Activated CD4-positive, alpha-beta T cell treated with anti-CD3 and anti-CD28 coated beads, Interleukin-2, amount 50 U/mL, for 1 hour (primary cell): ENCODE measurements around the gene TFB2M.

Experiments used
- DNase-seq: peaks from one replicate; pipeline ENCODE4 v3.0.0-alpha.2; 2020

TFB2M gene

DNA sequence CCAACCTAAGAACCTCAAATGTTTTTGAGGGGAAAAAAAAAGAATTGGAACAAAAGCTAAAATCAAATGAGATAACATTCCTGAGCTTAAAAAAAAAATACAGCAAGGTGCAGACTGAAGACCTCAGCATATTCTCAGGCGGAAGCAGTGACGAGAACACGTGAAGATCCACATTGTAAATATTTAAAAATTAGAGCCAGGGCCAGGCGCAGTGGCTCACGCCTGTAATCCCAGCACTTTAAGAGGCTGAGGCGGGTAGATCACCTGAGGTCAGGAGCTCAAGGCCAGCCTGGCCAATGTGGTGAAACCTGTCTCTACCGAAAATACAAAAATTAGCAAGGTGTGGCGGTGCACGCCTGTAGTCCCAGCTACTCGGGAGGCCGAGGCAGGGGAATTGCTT, 15.7 kb downstream of the TFB2M start:
- DNase-seq = no peak

DNA sequence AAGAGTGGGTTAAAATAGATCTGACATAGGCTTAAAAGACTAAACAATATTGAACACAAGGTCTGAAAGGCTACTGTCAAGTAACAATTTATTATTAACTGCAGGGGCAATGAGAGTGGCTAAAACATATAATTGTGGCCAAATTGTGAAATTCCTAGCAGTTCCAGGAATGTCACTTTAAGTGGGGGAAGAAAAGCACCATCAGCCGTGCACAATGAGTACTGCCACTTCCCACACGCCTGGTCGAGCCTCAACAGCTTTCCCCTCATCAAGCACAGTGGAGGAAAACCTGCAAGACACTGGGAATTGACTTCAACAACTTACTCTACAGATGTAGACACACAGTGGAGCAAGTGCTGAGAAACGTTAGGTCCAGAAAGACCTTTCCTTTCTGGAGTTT, 16.4 kb downstream of the TFB2M start:
- no peak for DNase-seq

DNA sequence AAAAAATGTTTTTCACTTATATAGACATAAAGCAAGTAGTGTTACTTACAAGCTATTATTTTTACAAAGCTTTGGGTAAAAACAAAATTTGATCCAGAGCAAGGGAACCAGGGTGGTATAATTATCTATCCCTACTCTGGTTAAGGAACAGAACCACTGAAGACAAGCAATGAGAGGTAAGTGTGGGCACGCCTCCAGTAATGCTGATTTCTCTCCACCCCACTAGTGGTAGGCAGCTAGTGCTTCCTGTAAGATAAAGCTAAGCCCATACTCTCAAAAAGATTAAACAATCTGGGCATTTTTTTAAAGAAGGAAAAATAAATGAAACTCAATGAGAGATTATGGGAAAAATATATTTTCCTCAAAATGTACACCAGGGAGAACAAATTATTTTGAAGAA, 22.1 kb downstream of the TFB2M start:
- no peak for DNase-seq

DNA sequence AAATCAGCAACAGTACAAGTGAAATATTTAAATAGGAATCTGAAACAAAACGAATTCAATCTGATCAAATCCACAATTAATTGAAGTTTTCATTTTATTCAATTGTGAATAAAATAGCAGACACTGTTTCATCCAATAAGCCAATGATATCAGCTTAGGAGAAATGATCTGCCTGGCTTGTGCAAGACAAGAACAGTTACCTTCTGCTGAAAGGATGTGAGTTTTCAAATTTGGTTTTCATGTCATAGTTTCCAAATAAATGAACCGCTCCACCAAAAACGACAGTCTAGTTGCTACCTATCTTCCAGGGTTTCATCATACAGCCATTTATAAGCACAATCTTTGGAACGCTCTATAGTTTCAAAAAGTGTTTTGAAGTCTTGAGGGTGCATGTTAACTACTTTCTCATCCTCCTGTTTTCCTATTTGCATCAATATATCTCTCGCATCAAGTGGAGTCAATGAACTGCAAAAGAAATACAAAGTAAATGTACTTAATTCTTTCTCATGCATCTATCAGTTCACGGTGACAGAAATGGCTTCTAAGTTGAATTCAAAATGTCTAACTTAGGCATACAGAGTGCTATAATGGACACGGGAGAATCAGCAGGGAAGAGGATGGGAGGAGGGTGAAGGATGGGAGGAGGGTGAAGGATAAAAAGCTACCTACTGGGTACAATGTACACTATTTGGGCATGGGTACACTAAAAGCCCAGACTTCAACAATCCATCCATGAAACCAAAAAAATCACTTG, 25.1 kb downstream of the TFB2M start:
- no peak for DNase-seq

DNA sequence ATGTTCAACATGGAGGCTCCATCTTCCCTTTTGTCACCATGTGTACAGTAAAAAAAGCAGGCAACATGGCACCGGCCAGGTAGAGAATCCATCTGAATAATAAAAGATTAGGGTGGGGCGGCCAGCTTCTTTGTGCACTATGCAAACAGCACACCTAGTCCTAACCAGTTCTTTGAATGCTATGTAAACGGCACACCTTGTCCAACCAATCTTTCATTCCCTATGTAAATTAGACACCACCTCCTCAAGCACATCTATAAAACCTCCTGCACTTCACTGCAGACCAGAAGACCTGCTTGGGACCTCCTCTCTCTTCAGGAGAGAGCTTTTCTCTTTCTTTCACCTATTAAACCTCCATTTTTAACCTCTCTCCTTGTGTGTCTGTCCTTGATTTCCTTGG, 28.2 kb downstream of the TFB2M start:
- DNase-seq = no peak

DNA sequence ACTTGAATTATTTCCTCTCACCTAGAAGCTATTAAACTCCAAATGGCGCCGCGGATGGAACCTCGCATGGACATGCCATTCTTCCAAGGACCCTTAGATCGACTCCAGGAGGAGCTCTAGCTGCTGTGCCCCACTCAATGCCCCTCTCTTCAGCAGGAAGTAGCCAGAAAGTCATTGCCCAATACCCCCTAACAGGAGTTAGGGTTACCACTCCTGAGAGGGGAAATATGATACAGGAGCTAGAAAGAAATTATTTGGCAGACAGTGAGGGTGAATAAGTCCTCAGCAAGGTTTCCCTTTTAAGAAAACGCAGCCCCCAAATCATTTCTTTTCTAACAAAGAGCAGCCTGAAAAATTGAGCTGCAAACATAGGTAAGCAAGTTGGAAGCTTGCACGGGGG, 28.6 kb downstream of the TFB2M start:
- no peak for DNase-seq

DNA sequence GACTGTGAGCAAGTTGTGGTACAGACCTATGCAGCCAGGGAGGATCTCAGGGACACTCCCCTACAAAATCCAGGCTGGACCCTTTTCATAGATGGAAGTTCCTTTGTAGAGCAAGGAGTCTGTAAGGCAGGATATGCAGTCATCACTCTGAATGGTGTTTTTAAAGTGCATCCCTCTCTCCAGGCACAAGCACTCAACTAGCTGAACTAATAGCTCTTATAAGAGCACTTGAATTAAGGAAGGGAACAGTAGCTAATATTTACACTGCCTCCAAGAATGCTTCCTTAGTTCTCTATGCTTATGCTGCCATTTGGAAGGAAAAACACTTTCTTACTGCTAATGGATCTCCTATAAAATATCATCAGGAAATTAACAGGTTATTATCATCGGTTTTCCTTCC, 31.9 kb downstream of the TFB2M start:
- DNase-seq = no peak

DNA sequence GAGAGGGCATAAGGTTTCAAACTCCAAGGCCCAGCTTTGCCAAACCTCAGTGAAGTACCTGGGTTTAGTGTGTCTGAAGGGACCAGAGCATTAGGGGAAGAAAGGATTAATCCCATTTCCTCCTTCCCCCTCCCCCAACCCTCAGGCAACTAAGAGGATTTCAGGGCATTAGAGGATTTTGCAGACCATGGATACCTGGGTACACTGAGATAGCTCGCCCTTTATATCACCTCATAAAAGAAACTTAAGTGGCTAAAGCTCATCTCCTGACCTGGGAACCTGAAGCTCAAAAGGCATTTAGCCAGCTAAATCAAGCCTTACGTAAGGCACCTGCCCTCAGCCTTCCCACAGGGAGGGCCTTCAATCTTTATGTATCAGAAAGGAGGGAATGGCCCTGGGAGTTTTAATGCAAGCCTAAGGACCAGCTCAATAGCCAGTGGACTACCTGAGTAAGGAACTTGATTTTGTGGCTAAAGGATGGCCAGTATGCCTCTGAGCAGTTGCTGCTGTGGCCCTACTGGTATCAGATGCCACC, 32.6 kb downstream of the TFB2M start:
- DNase-seq = no peak

DNA sequence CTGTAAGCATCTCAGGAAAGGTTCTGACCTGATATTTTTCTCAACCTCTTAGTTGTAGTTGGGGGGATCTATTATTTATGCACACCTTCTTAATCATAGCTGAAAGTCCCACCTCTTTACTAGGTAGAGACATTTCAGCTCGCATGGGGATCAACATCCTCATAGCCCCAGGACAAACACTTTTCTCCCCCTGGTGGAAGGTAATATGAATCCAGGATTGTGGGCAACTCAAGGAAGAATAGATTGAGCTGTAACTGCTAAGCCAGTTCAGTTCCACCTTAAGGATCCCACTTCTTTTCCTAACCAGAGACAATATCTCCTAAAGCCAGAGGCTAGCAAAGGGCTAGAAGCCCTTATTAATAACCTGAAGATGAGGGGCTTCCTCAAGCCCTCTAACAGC, 33.5 kb downstream of the TFB2M start:
- no peak for DNase-seq

DNA sequence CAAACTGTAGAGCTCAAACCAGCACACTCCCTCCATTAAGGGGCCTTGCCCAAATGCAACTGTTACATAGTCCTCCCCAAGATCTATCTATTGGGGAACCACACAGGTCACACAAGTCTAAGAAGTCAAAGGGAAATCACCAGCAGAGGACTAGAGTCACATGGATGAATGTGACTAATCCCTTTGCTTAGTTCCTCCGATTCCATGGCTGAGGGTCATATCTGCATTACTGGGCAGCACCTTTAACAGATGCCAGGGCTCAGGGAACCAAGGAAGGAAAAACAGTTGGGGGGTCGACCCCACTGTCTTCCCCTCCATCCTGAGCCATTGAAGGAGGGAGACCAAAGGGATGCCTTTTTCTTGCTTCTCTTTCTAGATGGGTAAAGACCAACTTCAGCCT, 35.6 kb downstream of the TFB2M start:
- DNase-seq = no peak

DNA sequence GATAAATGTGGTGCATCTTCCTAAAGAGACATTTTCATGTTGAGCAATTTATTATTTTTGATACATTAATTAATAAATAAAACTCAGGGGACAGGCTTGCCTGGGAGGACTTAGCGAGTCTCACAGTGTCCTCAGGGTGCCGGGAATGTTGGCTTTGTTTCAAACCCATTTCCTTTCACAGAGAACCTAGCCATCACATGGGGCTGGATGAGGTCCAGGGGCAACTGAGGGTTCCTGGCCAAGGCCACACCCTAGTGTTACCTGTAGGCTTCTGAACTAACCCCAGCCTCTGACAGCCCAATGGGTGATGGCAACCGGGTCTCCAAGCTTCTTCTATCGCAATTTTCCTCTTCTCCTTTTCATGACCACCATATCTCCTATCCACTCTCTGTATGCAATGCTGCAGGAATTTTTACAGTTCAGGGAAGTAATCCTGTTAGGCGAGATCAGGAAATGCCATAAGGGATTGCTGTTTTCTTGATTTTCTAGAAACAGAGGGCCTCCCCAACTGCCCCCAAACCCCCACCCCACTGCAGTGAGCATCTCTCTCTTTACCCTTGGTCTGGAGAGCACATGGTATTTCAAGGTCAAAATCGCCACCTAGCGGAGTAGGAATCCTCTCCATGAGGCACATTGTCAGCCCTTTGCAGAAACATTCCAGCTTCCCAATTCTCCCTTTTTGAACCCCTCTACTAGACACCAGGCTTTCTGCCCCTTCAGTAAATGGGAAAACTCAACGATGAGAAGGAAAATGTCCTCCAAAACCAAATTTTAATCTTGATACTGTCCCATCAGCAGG, 36.9 kb downstream of the TFB2M start:
- no peak for DNase-seq

DNA sequence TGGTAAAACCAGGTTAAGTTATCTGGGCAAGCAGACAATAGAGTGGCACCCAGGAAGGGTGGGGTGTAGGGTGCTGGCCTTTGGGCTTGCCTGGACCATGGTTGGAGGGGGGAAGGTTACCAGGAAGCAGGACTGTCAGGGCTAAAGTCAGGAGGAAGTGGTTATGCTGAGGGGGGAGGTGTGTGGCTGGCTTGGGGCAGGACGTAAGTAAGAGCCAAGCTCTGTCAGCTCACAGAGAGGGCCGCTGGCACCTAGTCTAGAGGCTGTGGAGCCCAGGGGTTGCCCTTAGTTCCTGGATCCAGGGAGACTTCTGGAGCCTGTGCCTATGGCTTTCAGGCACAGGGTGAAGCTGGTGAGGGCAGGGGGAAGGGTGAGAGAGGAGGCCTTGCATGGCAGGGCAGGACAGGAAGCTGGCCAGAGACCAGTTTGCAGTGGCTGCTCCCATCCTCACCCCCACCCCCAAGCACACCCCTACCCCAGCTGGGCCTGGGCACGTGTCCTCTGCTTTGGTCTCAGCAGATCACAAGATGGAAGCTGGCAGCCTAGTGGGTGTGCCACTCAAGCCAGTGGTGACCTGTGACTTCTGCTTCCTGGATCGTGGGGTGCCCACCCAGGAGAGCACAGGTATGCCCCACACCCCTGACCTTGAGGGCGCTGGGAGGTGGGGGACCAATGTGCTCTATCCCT, 38.5 kb downstream of the TFB2M start:
- DNase-seq = no peak

DNA sequence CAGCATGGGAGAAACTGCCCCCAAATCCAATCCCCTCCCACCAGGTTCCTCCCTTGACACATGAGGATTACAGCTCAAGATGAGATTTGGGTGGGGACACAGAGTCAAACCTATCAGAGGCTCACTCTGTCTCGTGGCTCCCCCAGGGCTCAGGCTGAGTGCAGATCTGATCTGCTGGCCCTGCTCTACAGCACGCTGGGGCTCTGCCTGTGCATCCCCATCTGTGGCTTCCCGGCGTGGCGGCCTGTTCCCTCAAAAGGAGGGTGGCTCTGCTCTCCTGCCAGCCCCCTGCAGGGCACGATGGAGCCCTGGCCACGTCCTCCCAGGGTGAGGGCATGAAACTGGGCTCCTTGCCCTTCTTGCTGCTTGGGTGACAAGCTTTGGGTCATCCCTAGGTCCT, 39.1 kb downstream of the TFB2M start:
- no peak for DNase-seq

DNA sequence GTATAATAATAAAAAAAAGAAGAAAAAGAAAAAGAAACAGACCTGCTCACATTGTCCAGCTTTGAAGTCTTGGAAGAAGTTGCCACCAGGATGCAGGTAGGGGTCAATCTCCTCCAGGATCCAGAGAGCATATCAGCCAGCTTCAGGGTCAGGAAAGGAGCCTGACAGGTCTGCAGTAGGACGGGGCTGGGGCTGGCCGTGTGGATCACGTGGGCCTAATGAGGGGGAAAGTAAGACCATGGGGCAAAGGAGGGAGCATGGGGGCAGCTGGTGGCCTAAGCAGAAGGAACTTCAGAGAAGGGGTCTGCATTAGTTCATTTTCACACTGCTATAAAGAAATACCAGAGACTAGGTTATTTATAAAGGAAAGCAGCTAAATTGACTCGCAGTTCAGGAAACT, 39.7 kb downstream of the TFB2M start:
- no peak for DNase-seq

DNA sequence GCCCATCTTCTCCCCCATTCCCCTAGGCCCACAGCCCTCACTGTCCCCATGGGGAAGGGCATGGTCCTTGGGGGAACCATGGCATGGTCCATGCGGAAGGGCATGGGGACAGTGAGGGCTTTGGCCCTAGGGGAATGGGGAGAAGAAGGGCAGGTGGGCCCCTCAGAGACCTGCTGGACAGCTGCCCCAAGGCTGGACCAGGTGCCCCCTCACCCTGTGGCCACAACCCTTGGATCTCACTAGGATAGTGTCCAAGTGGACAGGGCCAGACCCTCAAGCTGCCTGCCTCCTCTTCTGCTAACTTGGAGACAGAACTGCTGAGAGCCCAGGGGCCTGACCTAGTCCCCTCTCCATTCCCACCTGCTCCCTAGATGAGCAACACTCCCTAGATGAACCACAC, 46.5 kb downstream of the TFB2M start:
- DNase-seq = no peak

DNA sequence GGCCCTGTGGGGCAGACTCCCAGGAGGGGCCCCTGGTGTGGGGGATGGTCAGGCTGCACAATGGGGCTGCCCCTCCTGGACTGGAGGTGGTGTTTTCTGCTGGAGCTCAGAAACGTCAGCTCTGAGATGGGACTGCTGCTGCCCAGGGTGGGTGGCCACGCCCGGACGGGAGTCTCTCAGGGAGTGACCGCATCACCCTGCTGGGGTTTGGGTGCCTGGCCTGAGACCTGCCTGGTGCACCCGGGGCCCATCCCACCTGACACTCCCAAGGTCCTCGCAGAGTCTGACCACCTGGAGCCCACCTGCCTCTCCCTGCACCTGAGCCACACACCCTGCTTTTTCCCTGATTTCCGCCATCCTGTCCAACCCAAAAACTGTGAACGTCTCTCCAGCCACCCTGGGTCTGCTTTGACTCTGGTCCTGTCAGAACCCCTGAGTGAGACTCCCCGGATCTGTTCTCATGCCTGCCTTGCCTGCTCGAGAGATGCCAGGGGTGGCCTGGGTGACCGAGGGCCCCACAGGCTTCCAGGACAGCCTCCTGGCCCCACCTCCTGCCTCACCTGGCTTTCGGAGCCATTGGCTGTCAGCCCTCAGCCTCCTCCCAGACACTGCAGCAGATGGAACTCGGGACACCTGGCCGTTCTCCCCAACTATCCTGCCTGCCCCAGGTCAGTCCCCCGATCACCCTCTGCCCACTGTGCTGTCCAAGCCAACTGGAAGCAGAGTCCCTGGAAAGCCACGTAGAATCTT, 47.4 kb downstream of the TFB2M start:
- DNase-seq = no peak

DNA sequence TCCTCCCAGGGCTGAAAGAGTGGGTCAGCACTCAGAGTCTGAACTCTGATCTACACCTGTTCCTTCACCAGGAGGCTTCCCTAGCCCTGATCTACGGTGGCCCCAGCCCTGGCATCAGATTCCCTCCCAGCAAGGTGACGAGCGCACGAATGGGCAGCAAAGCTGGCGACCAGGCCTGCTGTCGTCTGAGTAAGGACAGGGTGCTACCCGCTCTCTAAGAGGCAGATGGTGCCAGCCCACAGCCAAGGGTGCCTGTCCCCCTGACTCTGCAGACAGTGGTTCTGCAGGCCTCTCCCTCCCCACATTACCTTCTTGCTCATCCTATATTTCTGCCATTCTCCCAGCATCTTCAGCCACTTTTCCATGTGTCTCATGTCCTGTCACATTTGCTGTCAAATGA, 48.7 kb downstream of the TFB2M start:
- DNase-seq = no peak

DNA sequence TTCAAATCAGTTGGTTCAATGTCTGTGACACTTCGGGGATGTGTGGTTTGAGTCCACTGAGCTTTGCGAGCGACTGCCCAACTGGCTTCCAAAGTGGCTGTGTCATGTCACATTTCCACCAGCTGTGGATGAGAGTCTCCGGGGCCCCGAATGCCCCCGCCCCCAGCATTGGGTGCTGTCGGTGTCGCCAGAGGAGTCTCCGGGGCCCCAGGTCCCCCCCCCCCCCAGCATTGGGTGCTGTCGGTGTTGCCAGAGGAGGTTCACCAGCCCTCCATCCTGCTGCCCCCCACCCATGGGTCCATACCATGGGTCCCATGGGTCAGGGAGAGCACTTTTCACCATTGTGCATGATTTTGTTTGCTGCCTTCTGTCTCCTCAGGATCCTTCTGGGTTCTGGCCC, 49.9 kb downstream of the TFB2M start:
- no peak for DNase-seq

DNA sequence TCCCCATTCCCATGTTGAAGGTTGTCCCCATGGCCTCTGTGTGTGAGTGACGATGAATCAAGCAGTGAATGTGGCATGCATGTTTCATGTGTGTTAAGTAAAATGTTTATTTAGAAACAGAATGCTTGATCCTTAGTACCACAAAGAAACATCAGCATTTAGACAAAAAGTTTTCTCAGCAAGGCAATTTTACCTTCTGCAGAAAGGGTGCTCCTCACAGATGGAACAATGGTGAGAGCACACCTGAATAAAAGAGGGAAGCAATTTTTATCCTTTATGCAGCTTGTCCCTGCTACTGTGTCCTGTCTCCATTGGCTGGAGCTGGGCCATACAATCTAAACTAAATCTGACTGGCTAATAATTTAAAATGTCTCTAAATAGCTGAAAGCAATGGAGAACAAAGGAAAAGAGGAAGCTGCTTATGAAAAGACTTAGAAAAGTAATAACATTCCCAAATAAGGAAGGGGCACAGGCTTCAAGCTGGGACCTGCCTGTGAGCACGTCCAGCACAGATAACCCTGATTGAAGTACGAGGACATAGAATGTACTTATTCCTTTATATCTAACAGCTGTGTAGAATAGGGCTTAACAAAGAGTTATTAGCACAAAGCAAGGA, 50.6 kb downstream of the TFB2M start:
- no peak for DNase-seq

DNA sequence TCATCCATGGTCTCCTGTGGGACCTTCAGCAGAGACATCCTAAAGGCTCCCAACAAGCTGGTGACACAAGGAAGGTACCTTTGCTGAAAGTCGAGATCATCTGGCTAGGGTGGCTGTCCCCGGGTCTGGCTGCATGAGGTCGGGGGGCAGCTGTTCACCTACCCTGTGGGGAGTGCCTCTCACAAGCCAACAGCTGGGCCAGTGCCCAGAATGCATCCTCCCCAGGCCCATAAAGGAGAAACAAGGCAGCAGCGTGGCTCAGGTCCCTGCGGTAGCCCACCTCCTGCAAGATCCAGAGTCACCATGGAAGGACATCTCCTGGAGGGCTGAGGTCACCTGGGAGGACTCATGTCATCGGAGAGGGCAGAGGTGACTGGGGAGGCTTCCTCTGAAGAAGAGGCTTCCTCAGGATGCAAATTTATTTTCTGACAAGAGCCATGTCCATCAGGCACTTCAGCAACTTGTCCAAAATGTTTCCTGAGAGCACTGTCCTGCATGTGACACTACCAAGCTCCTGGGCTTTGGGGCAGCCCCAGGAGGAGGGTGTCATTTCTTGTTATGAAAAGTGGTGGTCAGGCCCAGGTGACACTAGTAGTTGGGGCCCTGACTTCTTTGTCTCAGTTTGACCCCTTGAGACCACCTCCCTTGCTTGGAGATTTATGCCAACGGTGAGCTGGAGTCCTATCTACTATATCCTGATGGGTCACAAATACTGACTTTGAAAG, 52.3 kb downstream of the TFB2M start:
- DNase-seq = no peak

DNA sequence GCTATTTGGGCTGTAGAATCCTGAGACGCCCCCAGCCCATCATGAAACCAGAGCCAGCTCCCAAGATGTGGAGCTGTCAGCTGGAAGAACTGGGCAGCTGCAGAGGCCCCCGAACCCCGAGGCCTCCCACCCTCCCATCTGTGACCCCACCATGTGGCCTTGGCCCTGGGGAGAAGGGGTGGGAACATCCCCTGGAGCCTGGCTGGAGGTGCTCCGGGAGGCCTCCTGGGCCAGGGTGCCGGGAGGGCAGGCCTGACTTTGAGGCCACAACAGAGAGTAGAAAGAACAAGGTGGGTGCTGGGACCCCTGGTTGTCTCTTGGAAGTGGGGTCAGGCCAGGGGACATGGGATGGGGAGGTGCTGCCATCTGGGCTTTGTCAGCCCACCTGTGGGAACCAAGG, 53.0 kb downstream of the TFB2M start:
- no peak for DNase-seq

DNA sequence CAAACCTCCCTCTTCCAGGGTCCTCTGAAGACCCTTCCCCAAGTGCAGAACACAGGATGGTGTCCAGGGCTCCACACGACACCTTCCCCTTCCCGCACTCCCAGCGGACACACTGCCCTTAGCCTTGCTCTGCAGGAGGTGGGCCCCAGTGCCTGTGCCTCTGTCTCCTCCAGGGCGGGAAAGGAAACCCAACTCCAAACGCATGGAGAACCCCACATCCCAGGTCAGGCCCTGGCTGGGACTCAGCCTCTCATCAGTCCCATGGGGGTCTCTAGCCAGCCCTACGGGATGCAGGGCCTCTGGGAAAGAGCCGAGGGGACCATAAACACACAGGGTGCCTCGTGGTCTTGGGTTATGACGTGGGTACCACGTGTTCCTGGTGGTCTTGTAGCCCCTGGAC, 53.4 kb downstream of the TFB2M start:
- no peak for DNase-seq
